IMR-90 (cell line): ENCODE measurements around the gene DPH2. TPM values are rescaled to one million over a fixed set of nuclear protein-coding genes. Genes with fewer than 3 reads are reported as not detected.

Experiments
- ATAC-seq: fragments of 200-7000 bp; cut with Tn5 transposase; 2 replicates; pipeline ENCODE4 v1.9.1; 2020; ENCODE audit warnings: low read depth, mild to moderate bottlenecking, moderate library complexity
- BruUV-seq: library from RNA; stranded (reverse); fragments of 400-500 nt; replicated peaks from 2 replicates; lab custom pipeline; 2021; lab: Mats Ljungman, UMichigan
- CTCF ChIA-PET: fragments of 300-600 bp; formaldehyde crosslinking; extraction: SDS; loops from one replicate; lab custom pipeline; 2021; ENCODE audit warnings: antibody characterized with exemption; lab: Yijun Ruan, JAX
- POLR2A ChIA-PET: fragments of 300-600 bp; sonication (Branson Sonifier 250); formaldehyde crosslinking; loops from one replicate; lab custom pipeline; 2022; ENCODE audit warnings: antibody characterized with exemption; ENCODE audit not compliant: unreplicated experiment; lab: Charles Lee
- DNase-seq: peaks from one replicate; pipeline ENCODE4 v3.0.0; 2013
- H2AFZ ChIP-seq: replicated peaks from 2 replicates; pipeline ENCODE3; 2013; ENCODE audit warnings: low read length, mild to moderate bottlenecking; ENCODE audit not compliant: poor library complexity
- H2AK5ac ChIP-seq: 2 replicates; pipeline ENCODE4 v1.6.1; 2013; ENCODE audit warnings: low read depth, low read length, inconsistent platforms
- H2AK9ac ChIP-seq: replicated peaks from 2 replicates; pipeline ENCODE3; 2013; ENCODE audit warnings: mild to moderate bottlenecking, low read depth, low read length, moderate library complexity; ENCODE audit not compliant: poor library complexity
- H2BK120ac ChIP-seq: 2 replicates; pipeline ENCODE4 v1.6.1; 2013; ENCODE audit warnings: low read depth, low read length, inconsistent platforms
- H2BK15ac ChIP-seq: 3 replicates; pipeline ENCODE4 v1.6.1; 2013; ENCODE audit warnings: low read depth, low read length, inconsistent platforms
- H2BK20ac ChIP-seq: 2 replicates; pipeline ENCODE4 v1.6.1; 2013; ENCODE audit warnings: low read depth, mild to moderate bottlenecking, inconsistent platforms, low read length, moderate library complexity
- H2BK5ac ChIP-seq: 2 replicates; pipeline ENCODE4 v1.6.1; 2013; ENCODE audit warnings: mild to moderate bottlenecking, low read depth, low read length, inconsistent platforms; ENCODE audit not compliant: poor library complexity, severe bottlenecking
- H3K14ac ChIP-seq: replicated peaks from 2 replicates; pipeline ENCODE4 v1.6.1; 2013; ENCODE audit warnings: low read depth, low read length, inconsistent platforms
- H3K18ac ChIP-seq: 2 replicates; pipeline ENCODE4 v1.6.1; 2013; ENCODE audit warnings: low read depth, low read length, control low read depth
- H3K23ac ChIP-seq: 2 replicates; pipeline ENCODE4 v1.6.1; 2013; ENCODE audit warnings: low read depth, low read length, inconsistent platforms
- H3K27ac ChIP-seq: 2 replicates; pipeline ENCODE4 v1.5.1; 2013; ENCODE audit warnings: mild to moderate bottlenecking, control low read depth, low read length; ENCODE audit not compliant: insufficient read depth
- H3K27me3 ChIP-seq: 2 replicates; pipeline ENCODE4 v1.6.1; 2013; ENCODE audit warnings: low read length; ENCODE audit not compliant: control insufficient read depth, insufficient read depth
- H3K36me3 ChIP-seq: 2 replicates; pipeline ENCODE4 v1.6.1; 2013; ENCODE audit warnings: low read length, mixed read lengths; ENCODE audit not compliant: control insufficient read depth, insufficient read depth
- H3K4ac ChIP-seq: 2 replicates; pipeline ENCODE4 v1.6.1; 2013; ENCODE audit warnings: low read depth, low read length, inconsistent platforms
- H3K4me1 ChIP-seq: 2 replicates; pipeline ENCODE4 v1.6.1; 2013; ENCODE audit warnings: low read length, mixed read lengths; ENCODE audit not compliant: control insufficient read depth, insufficient read depth
- H3K4me2 ChIP-seq: 2 replicates; pipeline ENCODE4 v1.6.1; 2013; ENCODE audit warnings: low read depth, mild to moderate bottlenecking, control low read depth, low read length, moderate library complexity
- H3K4me3 ChIP-seq: 2 replicates; pipeline ENCODE4 v1.5.1; 2013; ENCODE audit warnings: low read depth, mild to moderate bottlenecking, control low read depth, low read length, moderate library complexity; ENCODE audit not compliant: insufficient read depth
- H3K56ac ChIP-seq: 2 replicates; pipeline ENCODE4 v1.6.1; 2013; ENCODE audit warnings: low read length, inconsistent platforms; ENCODE audit not compliant: insufficient read depth; ENCODE audit errors: extremely low read depth
- H3K79me1 ChIP-seq, 2 experiments: 2 replicates each; pipeline ENCODE4 v1.6.1; 2013; ENCODE audit warnings: low read length in 2 of 2, inconsistent platforms in 1 of 2, low read depth in 1 of 2
- H3K9ac ChIP-seq: 2 replicates; pipeline ENCODE4 v1.6.1; 2013; ENCODE audit warnings: low read depth, low read length, control low read depth
- H3K9me1 ChIP-seq: 2 replicates; pipeline ENCODE4 v1.6.1; 2013; ENCODE audit warnings: low read length, inconsistent platforms; ENCODE audit not compliant: insufficient read depth
- H3K9me3 ChIP-seq: 2 replicates; pipeline ENCODE4 v1.6.1; 2013; ENCODE audit warnings: low read length; ENCODE audit not compliant: control insufficient read depth, insufficient read depth
- H4K20me1 ChIP-seq: 2 replicates; pipeline ENCODE4 v1.6.1; 2013; ENCODE audit warnings: low read length, inconsistent platforms; ENCODE audit not compliant: insufficient read depth
- H4K5ac ChIP-seq: 2 replicates; pipeline ENCODE4 v1.6.1; 2013; ENCODE audit warnings: mild to moderate bottlenecking, low read depth, low read length, control low read depth
- H4K8ac ChIP-seq, 2 experiments: 2 replicates each; pipeline ENCODE4 v1.6.1; 2013; ENCODE audit warnings: low read depth in 2 of 2, low read length in 2 of 2, control low read depth in 1 of 2, inconsistent platforms in 1 of 2
- H4K91ac ChIP-seq: 2 replicates; pipeline ENCODE4 v1.6.1; 2013; ENCODE audit warnings: low read depth, low read length, inconsistent platforms; ENCODE audit not compliant: insufficient read depth
- BHLHE40 ChIP-seq: fragments of 150-350 bp; IDR thresholded peaks from 2 replicates; pipeline ENCODE4 v1.6.1; 2016; ENCODE audit warnings: mild to moderate bottlenecking, low read depth, low read length
- CEBPB ChIP-seq: IDR thresholded peaks from 2 replicates; pipeline ENCODE4 v1.6.1; 2012; ENCODE audit warnings: low read depth, low read length, improper control_type of control experiment
- CHD1 ChIP-seq: IDR thresholded peaks from 2 replicates; pipeline ENCODE4 v1.6.1; 2012; ENCODE audit warnings: low read depth, low read length, improper control_type of control experiment
- FOS ChIP-seq: fragments of 150-350 bp; IDR thresholded peaks from 2 replicates; pipeline ENCODE4 v1.6.1; 2016; ENCODE audit warnings: low read depth, low read length
- MAFK ChIP-seq: IDR thresholded peaks from 2 replicates; pipeline ENCODE4 v1.6.1; 2012; ENCODE audit warnings: low read depth, low read length, improper control_type of control experiment
- MAZ ChIP-seq: IDR thresholded peaks from 2 replicates; pipeline ENCODE4 v1.6.1; 2012; ENCODE audit warnings: low read depth, mild to moderate bottlenecking, low read length, improper control_type of control experiment, moderate library complexity, borderline replicate concordance
- NFE2L2 ChIP-seq: fragments of 150-350 bp; IDR thresholded peaks from 2 replicates; pipeline ENCODE4 v1.6.1; 2016; ENCODE audit warnings: low read depth, mild to moderate bottlenecking, low read length
- POLR2A ChIP-seq: IDR thresholded peaks from 2 replicates; pipeline ENCODE4 v1.6.1; 2012; ENCODE audit warnings: mild to moderate bottlenecking, low read depth, low read length
- RCOR1 ChIP-seq: IDR thresholded peaks from 2 replicates; pipeline ENCODE4 v1.6.1; 2012; ENCODE audit warnings: mild to moderate bottlenecking, low read length, improper control_type of control experiment; ENCODE audit not compliant: insufficient replicate concordance
- RFX5 ChIP-seq: IDR thresholded peaks from 2 replicates; pipeline ENCODE4 v1.8.0; 2012; ENCODE audit warnings: low read depth, mild to moderate bottlenecking, low read length, moderate library complexity
- SMC3 ChIP-seq: fragments of 150-350 bp; IDR thresholded peaks from 2 replicates; pipeline ENCODE4 v1.6.1; 2016; ENCODE audit warnings: low read depth, mild to moderate bottlenecking, antibody characterized with exemption, low read length, moderate library complexity
- WGBS, 2 experiments: methylation state at CpG; one replicate each; pipeline versions ENCODE4 v1.1.5 to v1.1.7; 2013; ENCODE audit warnings: missing lambda C conversion rate in 2 of 2; ENCODE audit not compliant: insufficient read length in 1 of 2; ENCODE audit errors: extremely low coverage in 2 of 2; 5-methylcytosine and 5-hydroxymethylcytosine counted together
- dilution Hi-C: fragments of 300-500 bp; cut with HindIII; formaldehyde crosslinking; loops from one replicate; pipeline ENCODE4 v1.14.3; 2018; ENCODE audit warnings: low sequenced_read_pairs; ENCODE audit not compliant: unreplicated experiment
- in situ Hi-C: fragments of 300-500 bp; cut with MboI; formaldehyde crosslinking; loops from 3 replicates; pipeline ENCODE4 v1.14.3; 2019; ENCODE audit warnings: low sequenced_read_pairs, inconsistent platforms, mixed read lengths
- intact Hi-C: fragments of 100-400 bp; cut with micrococcal nuclease; formaldehyde crosslinking; loops from 2 replicates; pipeline ENCODE4 v1.10.0; 2022
- polyA plus RNA-seq, 3 experiments: library from polyadenylated mRNA; depleted of rRNA; stranded (reverse); fragments of >200 nt; gene quantifications; 2 replicates each; pipeline ENCODE4 v1.2.3, GENCODE V29; 2012; ENCODE audit warnings: low replicate concordance in 1 of 3
- total RNA-seq: library from RNA; depleted of rRNA; stranded (reverse); fragments of >200 nt; gene quantifications from 2 replicates; pipeline ENCODE4 v1.2.3, GENCODE V29; 2012
- TF ChIP-seq, protein P1 (sequence below): conservative IDR thresholded peaks from 2 replicates; pipeline ENCODE4 v1.5.1; 2012; ENCODE audit warnings: mild to moderate bottlenecking, low read depth, low read length, improper control_type of control experiment
- TF ChIP-seq, protein P2 (sequence below): fragments of 150-350 bp; IDR thresholded peaks from 2 replicates; pipeline ENCODE4 v1.6.1; 2017; ENCODE audit warnings: mild to moderate bottlenecking, antibody characterized with exemption, low read length, low read depth
- TF ChIP-seq, protein P3 (sequence below): fragments of 150-350 bp; IDR thresholded peaks from 2 replicates; pipeline ENCODE4 v1.6.1; 2016; ENCODE audit warnings: low read depth, mild to moderate bottlenecking, low read length, moderate library complexity, borderline replicate concordance

Gene DPH2
- total and polyA plus RNA-seq, 2 of the 4 experiments (the other 2 are of a cell fraction): 21.0 to 32.2 TPM

DNA sequence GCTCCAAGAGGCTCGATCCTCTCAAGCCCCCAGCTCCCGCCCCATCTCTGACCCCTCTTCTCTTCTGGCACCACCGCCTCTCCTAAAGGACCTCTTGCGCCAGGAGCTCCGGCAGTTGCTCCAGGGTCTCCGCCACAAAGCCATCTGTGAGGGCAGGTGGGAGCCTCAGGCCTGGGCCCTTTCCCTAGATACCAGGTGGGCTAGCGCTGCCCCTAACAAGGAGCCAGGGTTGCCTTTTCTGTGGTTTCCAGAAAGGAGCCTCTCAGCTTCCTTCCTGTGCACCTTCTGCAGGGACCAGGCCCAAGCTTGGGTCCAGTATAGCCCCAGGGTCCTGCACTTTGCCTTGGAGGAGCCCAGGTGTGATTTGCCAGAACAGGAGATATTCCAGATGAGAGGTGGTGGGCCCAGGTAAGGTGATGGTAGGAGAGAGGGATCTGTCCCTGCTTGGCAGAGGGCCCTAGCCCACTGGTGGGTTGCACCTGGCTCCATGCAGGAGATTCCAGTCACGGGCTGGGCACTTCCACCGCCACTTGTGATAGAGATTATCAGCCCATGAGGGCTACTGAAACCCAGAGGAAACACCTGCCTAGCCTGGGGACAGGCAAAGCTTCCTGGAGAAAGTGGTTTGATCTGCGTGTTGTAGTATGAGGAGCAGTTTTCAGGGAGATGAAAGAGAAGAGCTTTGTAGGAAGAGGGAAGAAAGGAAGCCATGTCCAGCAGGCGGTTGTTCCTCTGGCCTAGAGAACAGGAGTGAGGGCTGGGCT, 22.6 kb downstream of the DPH2 start:
- WGBS, 2 experiments: 62% methylated on average over 5 of the region's 11 CpGs; no CpG with 5 or more reads in 1 of the 2 experiments
- intact Hi-C loops: no loop called here
- TF ChIP-seq MAZ (no peak), CHD1 (no peak), MAFK (no peak), POLR2A (no peak), BHLHE40 (no peak), CEBPB (no peak), NFE2L2 (no peak), FOS (no peak), SMC3 (no peak), RFX5 (no peak), RCOR1 (no peak)
- TF ChIP-seq, protein P1, sequence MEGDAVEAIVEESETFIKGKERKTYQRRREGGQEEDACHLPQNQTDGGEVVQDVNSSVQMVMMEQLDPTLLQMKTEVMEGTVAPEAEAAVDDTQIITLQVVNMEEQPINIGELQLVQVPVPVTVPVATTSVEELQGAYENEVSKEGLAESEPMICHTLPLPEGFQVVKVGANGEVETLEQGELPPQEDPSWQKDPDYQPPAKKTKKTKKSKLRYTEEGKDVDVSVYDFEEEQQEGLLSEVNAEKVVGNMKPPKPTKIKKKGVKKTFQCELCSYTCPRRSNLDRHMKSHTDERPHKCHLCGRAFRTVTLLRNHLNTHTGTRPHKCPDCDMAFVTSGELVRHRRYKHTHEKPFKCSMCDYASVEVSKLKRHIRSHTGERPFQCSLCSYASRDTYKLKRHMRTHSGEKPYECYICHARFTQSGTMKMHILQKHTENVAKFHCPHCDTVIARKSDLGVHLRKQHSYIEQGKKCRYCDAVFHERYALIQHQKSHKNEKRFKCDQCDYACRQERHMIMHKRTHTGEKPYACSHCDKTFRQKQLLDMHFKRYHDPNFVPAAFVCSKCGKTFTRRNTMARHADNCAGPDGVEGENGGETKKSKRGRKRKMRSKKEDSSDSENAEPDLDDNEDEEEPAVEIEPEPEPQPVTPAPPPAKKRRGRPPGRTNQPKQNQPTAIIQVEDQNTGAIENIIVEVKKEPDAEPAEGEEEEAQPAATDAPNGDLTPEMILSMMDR: no peak
- TF ChIP-seq, protein P2, sequence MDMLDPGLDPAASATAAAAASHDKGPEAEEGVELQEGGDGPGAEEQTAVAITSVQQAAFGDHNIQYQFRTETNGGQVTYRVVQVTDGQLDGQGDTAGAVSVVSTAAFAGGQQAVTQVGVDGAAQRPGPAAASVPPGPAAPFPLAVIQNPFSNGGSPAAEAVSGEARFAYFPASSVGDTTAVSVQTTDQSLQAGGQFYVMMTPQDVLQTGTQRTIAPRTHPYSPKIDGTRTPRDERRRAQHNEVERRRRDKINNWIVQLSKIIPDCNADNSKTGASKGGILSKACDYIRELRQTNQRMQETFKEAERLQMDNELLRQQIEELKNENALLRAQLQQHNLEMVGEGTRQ: no peak
- TF ChIP-seq, protein P3, sequence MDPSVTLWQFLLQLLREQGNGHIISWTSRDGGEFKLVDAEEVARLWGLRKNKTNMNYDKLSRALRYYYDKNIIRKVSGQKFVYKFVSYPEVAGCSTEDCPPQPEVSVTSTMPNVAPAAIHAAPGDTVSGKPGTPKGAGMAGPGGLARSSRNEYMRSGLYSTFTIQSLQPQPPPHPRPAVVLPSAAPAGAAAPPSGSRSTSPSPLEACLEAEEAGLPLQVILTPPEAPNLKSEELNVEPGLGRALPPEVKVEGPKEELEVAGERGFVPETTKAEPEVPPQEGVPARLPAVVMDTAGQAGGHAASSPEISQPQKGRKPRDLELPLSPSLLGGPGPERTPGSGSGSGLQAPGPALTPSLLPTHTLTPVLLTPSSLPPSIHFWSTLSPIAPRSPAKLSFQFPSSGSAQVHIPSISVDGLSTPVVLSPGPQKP: no peak

More for the DNA sequence above, 22.6 kb downstream of the DPH2 start:
- Histone ChIP-seq H2AK9ac (peak overlapping the region; percentile 83), H3K56ac (no peak overlapping the region), H4K5ac (no peak overlapping the region; the same call in 1 of the 2 replicates), H3K23ac (0 out of 2 replicates have a peak overlapping the region, but pooled peaks have one; percentile 7), H4K20me1 (peaks cover 2% of the 10 kb centered on the region; the same call in 1 of the 2 replicates), H3K4me1 (peaks cover 7% of the 10 kb centered on the region), H3K9me3 (no peaks in the 10 kb centered on the region), H3K14ac (no peak overlapping the region), H3K36me3 (no peaks in the 10 kb centered on the region; the same call in 1 of the 2 replicates), H3K4me2 (peak overlapping the region; percentile 81), H3K18ac (no peak overlapping the region), H3K4me3 (peak overlapping the region; percentile 75), H2BK20ac (no peak overlapping the region), H3K27ac (no peak overlapping the region), H2AFZ (peak overlapping the region; percentile 97), H2BK15ac (no peak overlapping the region), H3K79me1 (no peaks in the 10 kb centered on the region), H4K8ac (peak overlapping the region; percentile 85 to 90; a peak in 2 of 4 replicates), H2AK5ac (no peak overlapping the region; the same call in 1 of the 2 replicates), H3K4ac (no peak overlapping the region), H2BK5ac (no peak overlapping the region), H3K27me3 (no peaks in the 10 kb centered on the region), H4K91ac (no peak overlapping the region), H3K9ac (peak overlapping the region; percentile 44; the same call in 1 of the 2 replicates), H3K9me1 (peaks cover 5% of the 10 kb centered on the region), H2BK120ac (no peak overlapping the region)
- ChIA-PET CTCF (interaction anchor here (0.7 to 1.3 kb wide), 2 partner anchors 13 to 55 kb away, joined by 3 to 4 read pairs; no protein-coding TSS in a partner anchor), POLR2A (interaction anchor here (0.6 kb wide), 1 partner anchor 249 kb away, joined by 13 read pairs; no protein-coding TSS in a partner anchor)
- in situ Hi-C loops: no loop called here
- dilution Hi-C loops: no loop called here
- DNase-seq (no peak), ATAC-seq (no peak)
- BruUV-seq: no TSS peak
